CD14-positive monocyte (primary cell): ENCODE data around the gene ACLY. TPM values are rescaled to one million over a fixed set of nuclear protein-coding genes. Genes with fewer than 3 reads are reported as not detected.
A peak's percentile ranks its signal among the peaks of the same experiment; 100 is the strongest.

Experiments
- DNase-seq, 3 donors: peaks; one replicate each; pipeline ENCODE4 v3.0.0-alpha.2; 2011 to 2022
- H2AFZ ChIP-seq: 2 replicates; pipeline ENCODE4 v1.6.0; 2012; ENCODE audit warnings: mild to moderate bottlenecking, low read depth, low read length, inconsistent platforms; ENCODE audit not compliant: insufficient read depth, poor library complexity, severe bottlenecking
- H3K27ac ChIP-seq, 2 donors: 1 replicate in 1 of 2; 2 replicates in 1 of 2; pipeline ENCODE4 v1.5.1; 2012 to 2013; ENCODE audit warnings: low read length in 2 of 2, control low read depth in 1 of 2, inconsistent platforms in 1 of 2, low read depth in 1 of 2, mild to moderate bottlenecking in 1 of 2
- H3K27me3 ChIP-seq, 2 donors: one replicate each; pipeline versions ENCODE4 v1.6.0 to v1.6.1; 2011 to 2013; ENCODE audit warnings: low read length in 2 of 2; ENCODE audit not compliant: control insufficient read depth in 2 of 2, insufficient read depth in 2 of 2
- H3K36me3 ChIP-seq, 2 donors: replicated peaks in 1 of 2; 1 replicate in 1 of 2; 2 replicates in 1 of 2; pipeline versions ENCODE4 v1.5.1 to v1.6.1; 2012 to 2013; ENCODE audit warnings: low read length in 2 of 2, control low read depth in 1 of 2, inconsistent platforms in 1 of 2, mild to moderate bottlenecking in 1 of 2; ENCODE audit not compliant: insufficient read depth in 2 of 2, control insufficient read depth in 1 of 2
- H3K4me1 ChIP-seq, 2 donors: 1 replicate in 1 of 2; 2 replicates in 1 of 2; pipeline versions ENCODE4 v1.5.1 to v1.6.1; 2012 to 2013; ENCODE audit warnings: low read length in 2 of 2, control low read depth in 1 of 2, inconsistent platforms in 1 of 2, mild to moderate bottlenecking in 1 of 2, moderate library complexity in 1 of 2; ENCODE audit not compliant: insufficient read depth in 2 of 2, control insufficient read depth in 1 of 2
- H3K4me2 ChIP-seq: replicated peaks from 2 replicates; pipeline ENCODE3; 2012; ENCODE audit warnings: low read length, moderate library complexity, mild to moderate bottlenecking; ENCODE audit not compliant: poor library complexity, severe bottlenecking; ENCODE audit errors: extremely low read depth
- H3K4me3 ChIP-seq, 3 experiments: fragments of 200-600 bp in 1 of 3; sonication (generic) in 1 of 3; replicated peaks in 1 of 3; 1 replicate in 2 of 3; 2 replicates in 1 of 3; pipeline ENCODE4 v1.5.1; 2011 to 2013; ENCODE audit warnings: low read length in 3 of 3, mild to moderate bottlenecking in 3 of 3, control low read depth in 2 of 3, low read depth in 2 of 3, inconsistent platforms in 1 of 3, moderate library complexity in 1 of 3
- H3K79me2 ChIP-seq: 2 replicates; pipeline ENCODE4 v1.6.0; 2012; ENCODE audit warnings: mild to moderate bottlenecking, control low read depth, inconsistent platforms, low read length, moderate library complexity; ENCODE audit not compliant: insufficient read depth
- H3K9ac ChIP-seq: 2 replicates; pipeline ENCODE4 v1.6.0; 2017; ENCODE audit warnings: low read length, mild to moderate bottlenecking; ENCODE audit not compliant: insufficient read depth, poor library complexity, severe bottlenecking
- H3K9me3 ChIP-seq, 2 donors: replicated peaks in 1 of 2; 1 replicate in 1 of 2; 2 replicates in 1 of 2; pipeline versions ENCODE4 v1.5.1 to v1.6.1; 2012 to 2013; ENCODE audit warnings: low read length in 2 of 2, control low read depth in 1 of 2; ENCODE audit not compliant: control insufficient read depth in 1 of 2, insufficient read depth in 1 of 2
- H4K20me1 ChIP-seq: 2 replicates; pipeline ENCODE4 v1.6.0; 2012; ENCODE audit warnings: mild to moderate bottlenecking, low read length, control low read depth, moderate library complexity; ENCODE audit not compliant: insufficient read depth
- H3K27ac Mint-ChIP-seq, 7 donors: one replicate each; pipeline ENCODE4 v1.8.0; 2020; ENCODE audit warnings: mild to moderate bottlenecking in 7 of 7, mixed read lengths in 7 of 7, moderate library complexity in 6 of 7, inconsistent platforms in 2 of 7
- H3K27me3 Mint-ChIP-seq, 3 donors: one replicate each; pipeline ENCODE4 v1.8.0; 2021 to 2022; ENCODE audit warnings: low read depth in 3 of 3, mild to moderate bottlenecking in 3 of 3, mixed read lengths in 3 of 3, moderate library complexity in 3 of 3, inconsistent platforms in 1 of 3
- H3K36me3 Mint-ChIP-seq, 2 donors: one replicate each; pipeline ENCODE4 v1.8.0; 2020; ENCODE audit warnings: mixed read lengths in 2 of 2, inconsistent platforms in 1 of 2, mild to moderate bottlenecking in 1 of 2
- H3K4me1 Mint-ChIP-seq: one replicate; pipeline ENCODE4 v1.8.0; 2020; ENCODE audit warnings: mild to moderate bottlenecking, mixed read lengths
- H3K4me3 Mint-ChIP-seq, 2 donors: one replicate each; pipeline ENCODE4 v1.8.0; 2020; ENCODE audit warnings: mild to moderate bottlenecking in 2 of 2, mixed read lengths in 2 of 2, moderate library complexity in 1 of 2
- H3K9me3 Mint-ChIP-seq, 7 donors: one replicate each; pipeline ENCODE4 v1.8.0; 2020 to 2022; ENCODE audit warnings: mixed read lengths in 7 of 7, mild to moderate bottlenecking in 6 of 7, moderate library complexity in 6 of 7, inconsistent platforms in 2 of 7
- WGBS: methylation state at CpG from one replicate; pipeline ENCODE4 v1.1.5; 2013; ENCODE audit warnings: missing lambda C conversion rate; ENCODE audit not compliant: insufficient coverage; 5-methylcytosine and 5-hydroxymethylcytosine counted together
- intact Hi-C, 2 donors: fragments of 100-400 bp; cut with micrococcal nuclease; formaldehyde crosslinking; loops; one replicate each; pipeline versions ENCODE4 v1.15.0 to v1.15.1; 2023
- polyA plus RNA-seq, 3 donors: library from polyadenylated mRNA; depleted of rRNA in 1 of 3; unstranded in 2 of 3; stranded (reverse) in 1 of 3; fragments of 300-500 nt in 2 of 3; fragments of >200 nt in 1 of 3; fragmentation: Illumina TruSeq in 2 of 3; gene quantifications; 1 replicate in 2 of 3; 2 replicates in 1 of 3; pipeline ENCODE4 v1.2.3, GENCODE V29; 2012 to 2021
- TF ChIP-seq, protein P1 (sequence below): fragments of 200-600 bp; IDR thresholded peaks from one replicate; pipeline ENCODE4 v1.8.0; 2022; ENCODE audit warnings: antibody characterized with exemption, mild to moderate bottlenecking

Gene ACLY
- polyA plus RNA-seq, 3 donors = 41.0 to 48.3 (median 45.1) TPM

DNA sequence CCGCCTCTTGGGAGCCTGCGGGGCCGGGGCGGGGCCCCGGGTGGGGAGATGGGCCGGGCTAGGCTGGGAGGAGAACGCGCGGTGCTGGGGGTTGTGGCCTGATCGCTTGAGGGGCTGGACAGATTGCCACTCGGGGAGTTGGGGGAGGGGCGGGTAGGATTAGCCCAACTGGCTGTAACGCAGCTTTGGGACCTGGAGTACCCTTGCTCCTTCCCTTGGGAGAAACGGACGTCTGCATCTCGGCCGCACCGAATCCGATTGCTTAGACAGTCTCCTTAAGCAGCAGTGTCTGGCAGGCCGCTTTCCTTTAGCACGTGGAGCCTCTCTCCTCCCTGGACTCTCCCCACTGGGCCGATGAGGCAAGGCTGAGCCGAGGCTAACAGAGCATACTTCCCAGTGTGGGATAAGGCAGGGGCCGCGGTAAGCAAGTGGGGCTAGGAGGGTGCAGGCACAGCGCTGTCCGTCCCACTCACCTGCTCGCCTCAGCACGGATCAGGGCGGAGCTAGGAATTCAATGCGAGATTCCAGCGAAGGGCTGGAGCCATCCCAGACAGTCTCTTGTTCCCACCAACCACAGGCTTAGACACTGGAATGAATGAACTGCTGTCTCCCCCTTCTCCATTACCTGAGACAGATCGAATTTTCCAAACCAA, 540 bp upstream of the ACLY start:
- H3K79me2 ChIP-seq = peaks cover 45% of the 10 kb centered on the region
- Mint-ChIP-seq H3K9me3 (no peaks in the 10 kb centered on the region), H3K4me1 (peaks cover 34% of the 10 kb centered on the region), H3K27me3 (peaks cover 0 to 2% (median 0%) of the 10 kb centered on the region in 3 donors), H3K4me3 (peak overlapping the region; percentile 72 to 96), H3K36me3 (peaks cover 2 to 8% of the 10 kb centered on the region in 2 donors), H3K27ac (peak overlapping the region in 2 of 7 donors; percentile 58 to 82)
- H4K20me1 ChIP-seq = peaks cover 40% of the 10 kb centered on the region
- peak overlapping the region; percentile 86 for H3K9ac ChIP-seq
- peaks cover 0 to 3% of the 10 kb centered on the region in 2 donors for H3K36me3 ChIP-seq
- H3K4me3 ChIP-seq = peak overlapping the region; percentile 65 to 99 (median 85)
- H3K4me1 ChIP-seq = peaks cover 21 to 24% of the 10 kb centered on the region in 2 donors
- intact Hi-C loops = loop anchor here in 1 of 2 donors (5.0 kb wide), 1 partner anchor 193 kb away; the partner anchor contains the start of gene DHX58
- H3K4me2 ChIP-seq = peak overlapping the region; percentile 91
- DNase-seq = peak in 2 of 3 donors; percentile 1 to 27
- H3K27ac ChIP-seq = peak overlapping the region; percentile 5 to 19
- 18% methylated on average over 30 of the region's 33 CpGs for WGBS
- H3K9me3 ChIP-seq = no peaks in the 10 kb centered on the region
- H2AFZ ChIP-seq = peak overlapping the region; percentile 97
- H3K27me3 ChIP-seq = no peaks in the 10 kb centered on the region
- TF ChIP-seq, protein P1, sequence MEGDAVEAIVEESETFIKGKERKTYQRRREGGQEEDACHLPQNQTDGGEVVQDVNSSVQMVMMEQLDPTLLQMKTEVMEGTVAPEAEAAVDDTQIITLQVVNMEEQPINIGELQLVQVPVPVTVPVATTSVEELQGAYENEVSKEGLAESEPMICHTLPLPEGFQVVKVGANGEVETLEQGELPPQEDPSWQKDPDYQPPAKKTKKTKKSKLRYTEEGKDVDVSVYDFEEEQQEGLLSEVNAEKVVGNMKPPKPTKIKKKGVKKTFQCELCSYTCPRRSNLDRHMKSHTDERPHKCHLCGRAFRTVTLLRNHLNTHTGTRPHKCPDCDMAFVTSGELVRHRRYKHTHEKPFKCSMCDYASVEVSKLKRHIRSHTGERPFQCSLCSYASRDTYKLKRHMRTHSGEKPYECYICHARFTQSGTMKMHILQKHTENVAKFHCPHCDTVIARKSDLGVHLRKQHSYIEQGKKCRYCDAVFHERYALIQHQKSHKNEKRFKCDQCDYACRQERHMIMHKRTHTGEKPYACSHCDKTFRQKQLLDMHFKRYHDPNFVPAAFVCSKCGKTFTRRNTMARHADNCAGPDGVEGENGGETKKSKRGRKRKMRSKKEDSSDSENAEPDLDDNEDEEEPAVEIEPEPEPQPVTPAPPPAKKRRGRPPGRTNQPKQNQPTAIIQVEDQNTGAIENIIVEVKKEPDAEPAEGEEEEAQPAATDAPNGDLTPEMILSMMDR = no peak

DNA sequence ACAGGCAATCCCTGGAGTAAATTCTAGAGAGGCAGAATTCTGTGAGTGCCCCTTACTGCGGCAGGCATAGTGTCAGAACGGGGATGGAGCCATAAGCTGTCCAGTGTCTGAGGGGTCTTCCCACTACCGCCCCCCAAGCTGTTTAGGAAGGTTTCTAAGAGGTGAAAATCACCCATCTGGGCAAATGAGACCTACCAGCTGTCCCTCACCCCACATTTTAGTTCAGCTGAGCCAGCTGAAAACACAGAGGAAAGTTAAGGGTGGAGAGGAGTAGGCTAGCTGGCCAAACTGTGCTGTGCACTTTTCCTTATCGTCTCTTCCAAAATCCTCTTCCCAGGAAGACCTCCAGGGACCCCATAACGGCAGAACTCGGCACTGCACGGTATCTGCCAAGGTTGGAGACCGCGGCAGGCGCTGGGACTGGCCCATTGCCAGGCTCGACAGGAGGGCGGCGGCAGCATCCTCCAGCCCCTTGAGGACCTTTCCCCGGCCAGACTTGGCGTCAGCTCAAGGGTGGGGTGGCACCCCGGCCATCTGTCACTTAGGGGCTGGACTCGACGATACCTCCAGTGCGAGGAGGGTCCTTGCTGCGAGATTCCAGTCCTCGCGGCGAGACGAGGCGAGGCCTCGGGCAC, 955 bp downstream of the ACLY start:
- TF ChIP-seq, protein P1 = no peak
- Histone ChIP-seq H3K79me2 (peaks cover 59% of the 10 kb centered on the region), H3K9ac (peak overlapping the region; percentile 86), H2AFZ (peak overlapping the region; percentile 97), H3K4me2 (peak overlapping the region; percentile 91), H3K9me3 (no peaks in the 10 kb centered on the region), H3K4me3 (peak overlapping the region; percentile 65 to 99 (median 85)), H3K27me3 (no peaks in the 10 kb centered on the region), H3K36me3 (peaks cover 13 to 18% of the 10 kb centered on the region in 2 donors), H3K27ac (peak overlapping the region; percentile 64 to 90), H3K4me1 (peaks cover 21 to 24% of the 10 kb centered on the region in 2 donors), H4K20me1 (peaks cover 54% of the 10 kb centered on the region)
- peaks cover 34% of the 10 kb centered on the region for H3K4me1 Mint-ChIP-seq
- no peaks in the 10 kb centered on the region for H3K9me3 Mint-ChIP-seq
- intact Hi-C loops = loop anchor here in 1 of 2 donors (5.0 kb wide), 1 partner anchor 195 kb away; the partner anchor contains the start of gene DHX58
- H3K4me3 Mint-ChIP-seq = peak overlapping the region; percentile 94 to 96
- no peak for DNase-seq
- WGBS = 0% methylated on average over 23 of the region's 26 CpGs
- H3K27me3 Mint-ChIP-seq = peaks cover 0 to 2% (median 0%) of the 10 kb centered on the region in 3 donors
- H3K36me3 Mint-ChIP-seq = peaks cover 14 to 23% of the 10 kb centered on the region in 2 donors
- peak overlapping the region in 5 of 7 donors; percentile 21 to 82 (median 50) for H3K27ac Mint-ChIP-seq
